Activated naive CD4-positive, alpha-beta T cell treated with anti-CD3 and anti-CD28 coated beads, Interleukin-2, amount 50 U/mL, for 16 hours (primary cell): ENCODE results near the gene LRRTM1.

Source experiments
- DNase-seq: peaks from one replicate; pipeline ENCODE4 v3.0.0-alpha.2; 2020

Gene LRRTM1

GRCh38 chr2:80302314-80303005 lies 2.1 kb downstream of the LRRTM1 start:
- DNase-seq: no peak

- DNase-seq: no peak
Measured at GRCh38 chr2:80302001-80302313, 2.6 kb downstream of the LRRTM1 start.

- no peak for DNase-seq
Measured at GRCh38 chr2:80300954-80301353, 3.6 kb downstream of the LRRTM1 start.

GRCh38 chr2:80300346-80300745 lies 4.2 kb downstream of the LRRTM1 start:
- DNase-seq: no peak

GRCh38 chr2:80299661-80300060 lies 4.9 kb downstream of the LRRTM1 start:
- no peak for DNase-seq

GRCh38 chr2:80298954-80299353 lies 5.6 kb downstream of the LRRTM1 start:
- no peak for DNase-seq

GRCh38 chr2:80293039-80293438 lies 11.5 kb downstream of the LRRTM1 start:
- no peak for DNase-seq

GRCh38 chr2:80292474-80292873 lies 12.1 kb downstream of the LRRTM1 start:
- no peak for DNase-seq

GRCh38 chr2:80291656-80292055 lies 12.9 kb downstream of the LRRTM1 start:
- no peak for DNase-seq

GRCh38 chr2:80288576-80288975 lies 16.0 kb downstream of the LRRTM1 start:
- no peak for DNase-seq

- no peak for DNase-seq
Measured at GRCh38 chr2:80281049-80281448, 23.5 kb downstream of the LRRTM1 start.

- no peak for DNase-seq
Measured at GRCh38 chr2:80280598-80280997, 24.0 kb downstream of the LRRTM1 start.

GRCh38 chr2:80269806-80270205 lies 34.7 kb downstream of the LRRTM1 start:
- DNase-seq: no peak

GRCh38 chr2:80266231-80266630 lies 38.3 kb downstream of the LRRTM1 start:
- no peak for DNase-seq

- DNase-seq: no peak
Measured at GRCh38 chr2:80259292-80259691, 45.3 kb downstream of the LRRTM1 start.

GRCh38 chr2:80258793-80259192 lies 45.8 kb downstream of the LRRTM1 start:
- DNase-seq: no peak

- no peak for DNase-seq
Measured at GRCh38 chr2:80258341-80258740, 46.2 kb downstream of the LRRTM1 start.

GRCh38 chr2:80257450-80257849 lies 47.1 kb downstream of the LRRTM1 start:
- no peak for DNase-seq

- DNase-seq: no peak
Measured at GRCh38 chr2:80256782-80257167, 47.8 kb downstream of the LRRTM1 start.

- DNase-seq: no peak
Measured at GRCh38 chr2:80255918-80256781, 48.4 kb downstream of the LRRTM1 start.

GRCh38 chr2:80252294-80252986 lies 52.1 kb downstream of the LRRTM1 start:
- no peak for DNase-seq
